ENCODE data around the gene SGMS1. TPM values are rescaled to one million over a fixed set of nuclear protein-coding genes. Genes with fewer than 3 reads are reported as not detected.
"Not testable (repeated sequence)": the region's sequence is repeated elsewhere in the genome, so short reads cannot be mapped to it uniquely, and the experiment has no call there.

The SGMS1 gene
- polyA plus RNA-seq, 1 donor (not counting 4 experiments of a cell fraction or from before 2014, with no cell fraction given) = 18.3 TPM

DNA sequence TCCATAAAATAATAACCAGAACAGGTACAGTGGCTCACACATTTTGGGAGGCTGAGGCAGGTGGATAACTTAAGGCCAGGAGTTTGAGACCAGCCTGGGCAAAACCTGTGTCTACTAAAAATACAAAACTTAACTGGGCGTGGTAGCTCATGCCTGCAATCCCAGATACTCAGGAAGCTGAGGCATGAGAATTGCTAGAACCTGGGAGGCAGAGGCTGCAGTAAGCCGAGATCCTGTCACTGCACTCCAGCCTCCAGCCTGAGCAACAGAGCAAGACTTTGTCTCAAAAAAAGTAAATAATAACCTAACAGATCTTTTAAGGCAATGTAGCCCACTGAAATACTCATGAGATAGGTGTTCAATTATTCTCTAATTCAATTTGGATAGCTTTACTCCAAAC, 265.3 kb downstream of the SGMS1 start:
- H3K27me3 ChIP-seq (ENCODE audit: control insufficient read depth, extremely low read depth, insufficient read depth, low read length) = no peaks in the 10 kb centered on the region
- FAIRE-seq = no peak
- H3K4me3 ChIP-seq (ENCODE audit: control insufficient read depth in 2 of 3, extremely low read depth in 1 of 3, insufficient read depth in 2 of 3, low read depth in 1 of 3, low read length in 3 of 3) = no peak overlapping the region
- no peaks in the 10 kb centered on the region for H3K36me3 ChIP-seq (ENCODE audit: control insufficient read depth in 2 of 2, extremely low read depth in 1 of 2, insufficient read depth in 2 of 2, low read length in 2 of 2)
- no peak for TF ChIP-seq EZH2 (IDR thresholded peaks at IDR 0.05; ENCODE audit: low read length)
- TF ChIP-seq, protein P1, sequence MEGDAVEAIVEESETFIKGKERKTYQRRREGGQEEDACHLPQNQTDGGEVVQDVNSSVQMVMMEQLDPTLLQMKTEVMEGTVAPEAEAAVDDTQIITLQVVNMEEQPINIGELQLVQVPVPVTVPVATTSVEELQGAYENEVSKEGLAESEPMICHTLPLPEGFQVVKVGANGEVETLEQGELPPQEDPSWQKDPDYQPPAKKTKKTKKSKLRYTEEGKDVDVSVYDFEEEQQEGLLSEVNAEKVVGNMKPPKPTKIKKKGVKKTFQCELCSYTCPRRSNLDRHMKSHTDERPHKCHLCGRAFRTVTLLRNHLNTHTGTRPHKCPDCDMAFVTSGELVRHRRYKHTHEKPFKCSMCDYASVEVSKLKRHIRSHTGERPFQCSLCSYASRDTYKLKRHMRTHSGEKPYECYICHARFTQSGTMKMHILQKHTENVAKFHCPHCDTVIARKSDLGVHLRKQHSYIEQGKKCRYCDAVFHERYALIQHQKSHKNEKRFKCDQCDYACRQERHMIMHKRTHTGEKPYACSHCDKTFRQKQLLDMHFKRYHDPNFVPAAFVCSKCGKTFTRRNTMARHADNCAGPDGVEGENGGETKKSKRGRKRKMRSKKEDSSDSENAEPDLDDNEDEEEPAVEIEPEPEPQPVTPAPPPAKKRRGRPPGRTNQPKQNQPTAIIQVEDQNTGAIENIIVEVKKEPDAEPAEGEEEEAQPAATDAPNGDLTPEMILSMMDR (optimal IDR thresholded peaks at IDR 0.05 in 1 of 3, IDR thresholded peaks at IDR 0.05 in 1 of 3, conservative IDR thresholded peaks at IDR 0.05 in 1 of 3; ENCODE audit: extremely low read depth in 1 of 3, insufficient read depth in 2 of 3, low read length in 3 of 3) = no peak
- H4K20me1 ChIP-seq (ENCODE audit: control insufficient read depth, extremely low read depth, insufficient read depth, low read length) = no peaks in the 10 kb centered on the region
- H3K9ac ChIP-seq (ENCODE audit: control insufficient read depth, extremely low read depth, insufficient read depth, low read length) = no peak overlapping the region
- no peak overlapping the region for H3K4me2 ChIP-seq (ENCODE audit: control insufficient read depth, extremely low read depth, insufficient read depth, low read depth, low read length)
- peaks cover 8% of the 10 kb centered on the region for H3K4me1 ChIP-seq (ENCODE audit: control insufficient read depth, extremely low read depth, insufficient read depth, low read length)
- no peak for DNase-seq (ENCODE audit: low read depth, low spot score)
- dilution Hi-C loops (cut with MboI; ENCODE audit: extremely low pct_ligation_motif_present, low sequenced_read_pairs) = no loop called here
- H2AFZ ChIP-seq (ENCODE audit: control insufficient read depth, low read length) = no peak overlapping the region
- H3K9me1 ChIP-seq (ENCODE audit: control insufficient read depth, extremely low read depth, insufficient read depth, low read length) = no peaks in the 10 kb centered on the region
- no peaks in the 10 kb centered on the region for H3K9me3 ChIP-seq (ENCODE audit: control insufficient read depth, low read depth, low read length)
- H3K79me2 ChIP-seq (ENCODE audit: control insufficient read depth, insufficient read depth, low read length) = peaks cover 10% of the 10 kb centered on the region
- no peak overlapping the region for H3K27ac ChIP-seq (ENCODE audit: control insufficient read depth, insufficient read depth, low read length)

DNA sequence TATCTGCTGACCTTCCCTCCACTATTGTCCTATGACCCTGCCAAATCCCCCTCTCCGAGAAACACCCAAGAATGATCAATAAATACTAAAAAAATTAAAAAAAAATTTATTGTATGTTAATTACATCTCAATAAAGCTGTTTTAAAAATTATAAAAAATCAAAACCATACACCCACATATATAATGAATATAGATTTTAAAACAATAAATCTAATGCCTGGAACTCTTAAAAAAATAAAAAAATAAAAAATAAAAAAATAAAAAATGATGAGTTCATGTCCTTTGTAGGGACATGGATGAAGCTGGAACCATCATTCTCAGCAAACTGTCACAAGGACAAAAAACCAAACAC, 267.3 kb downstream of the SGMS1 start:
- H3K27ac ChIP-seq (ENCODE audit: control insufficient read depth, insufficient read depth, low read length); H3K79me2 ChIP-seq (ENCODE audit: control insufficient read depth, insufficient read depth, low read length); H3K36me3 ChIP-seq (ENCODE audit: control insufficient read depth in 2 of 2, extremely low read depth in 1 of 2, insufficient read depth in 2 of 2, low read length in 2 of 2): not testable (repeated sequence)

DNA sequence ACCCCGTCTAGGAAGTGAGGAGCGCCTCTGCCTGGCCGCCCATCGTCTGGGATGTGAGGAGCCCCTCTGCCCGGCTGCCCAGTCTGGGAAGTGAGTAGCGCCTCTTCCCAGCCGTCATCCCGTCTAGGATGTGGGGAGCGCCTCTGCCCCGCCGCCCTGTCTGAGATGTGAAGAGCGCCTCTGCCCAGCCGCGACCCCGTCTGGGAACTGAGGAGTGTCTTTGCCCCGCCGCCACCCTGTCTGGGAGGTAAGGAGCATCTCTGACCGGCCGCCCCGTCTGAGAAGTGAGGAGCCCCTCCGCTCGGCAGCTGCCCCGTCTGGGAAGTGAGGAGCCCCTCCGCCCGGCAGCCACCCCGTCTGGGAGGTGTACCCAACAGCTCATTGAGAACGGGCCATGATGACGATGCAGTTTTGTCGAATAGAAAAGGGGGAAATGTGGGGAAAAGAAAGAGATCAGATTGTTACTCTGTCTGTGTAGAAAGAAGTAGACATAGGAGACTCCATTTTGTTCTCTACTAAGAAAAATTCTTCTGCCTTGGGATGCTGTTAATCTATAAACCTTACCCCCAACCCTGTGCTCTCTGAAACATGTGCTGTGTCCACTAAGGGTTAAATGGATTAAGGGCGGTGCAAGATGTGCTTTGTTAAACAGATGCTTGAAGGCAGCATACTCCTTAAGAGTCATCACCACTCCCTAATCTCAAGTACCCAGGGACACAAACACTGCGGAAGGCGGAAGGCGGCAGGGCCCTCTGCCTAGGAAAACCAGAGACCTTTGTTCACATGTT, 267.9 kb downstream of the SGMS1 start:
- not testable (repeated sequence) for H3K4me1 ChIP-seq (ENCODE audit: control insufficient read depth, extremely low read depth, insufficient read depth, low read length); FAIRE-seq

More for the DNA sequence above, 267.3 kb downstream of the SGMS1 start:
- FAIRE-seq; H3K9ac ChIP-seq (ENCODE audit: control insufficient read depth, extremely low read depth, insufficient read depth, low read length); H3K27me3 ChIP-seq (ENCODE audit: control insufficient read depth, extremely low read depth, insufficient read depth, low read length); dilution Hi-C loops (cut with MboI; ENCODE audit: extremely low pct_ligation_motif_present, low sequenced_read_pairs); DNase-seq (ENCODE audit: low read depth, low spot score); H3K4me3 ChIP-seq (ENCODE audit: control insufficient read depth in 2 of 3, extremely low read depth in 1 of 3, insufficient read depth in 2 of 3, low read depth in 1 of 3, low read length in 3 of 3); H3K9me1 ChIP-seq (ENCODE audit: control insufficient read depth, extremely low read depth, insufficient read depth, low read length); H3K4me1 ChIP-seq (ENCODE audit: control insufficient read depth, extremely low read depth, insufficient read depth, low read length); H2AFZ ChIP-seq (ENCODE audit: control insufficient read depth, low read length); H4K20me1 ChIP-seq (ENCODE audit: control insufficient read depth, extremely low read depth, insufficient read depth, low read length); H3K4me2 ChIP-seq (ENCODE audit: control insufficient read depth, extremely low read depth, insufficient read depth, low read depth, low read length); H3K9me3 ChIP-seq (ENCODE audit: control insufficient read depth, low read depth, low read length): not testable (repeated sequence)

More for the DNA sequence above, 267.9 kb downstream of the SGMS1 start:
- H3K79me2 ChIP-seq (ENCODE audit: control insufficient read depth, insufficient read depth, low read length); H3K27ac ChIP-seq (ENCODE audit: control insufficient read depth, insufficient read depth, low read length); H3K9me3 ChIP-seq (ENCODE audit: control insufficient read depth, low read depth, low read length); H3K27me3 ChIP-seq (ENCODE audit: control insufficient read depth, extremely low read depth, insufficient read depth, low read length); H4K20me1 ChIP-seq (ENCODE audit: control insufficient read depth, extremely low read depth, insufficient read depth, low read length); H3K4me3 ChIP-seq (ENCODE audit: control insufficient read depth in 2 of 3, extremely low read depth in 1 of 3, insufficient read depth in 2 of 3, low read depth in 1 of 3, low read length in 3 of 3); H3K36me3 ChIP-seq (ENCODE audit: control insufficient read depth in 2 of 2, extremely low read depth in 1 of 2, insufficient read depth in 2 of 2, low read length in 2 of 2); H2AFZ ChIP-seq (ENCODE audit: control insufficient read depth, low read length); H3K9me1 ChIP-seq (ENCODE audit: control insufficient read depth, extremely low read depth, insufficient read depth, low read length); dilution Hi-C loops (cut with MboI; ENCODE audit: extremely low pct_ligation_motif_present, low sequenced_read_pairs); DNase-seq (ENCODE audit: low read depth, low spot score); H3K4me2 ChIP-seq (ENCODE audit: control insufficient read depth, extremely low read depth, insufficient read depth, low read depth, low read length); H3K9ac ChIP-seq (ENCODE audit: control insufficient read depth, extremely low read depth, insufficient read depth, low read length): not testable (repeated sequence)
